ENCODE results near the gene SLC22A5. TPM values are rescaled to one million over a fixed set of nuclear protein-coding genes. Genes with fewer than 3 reads are reported as not detected.
"Not testable (repeated sequence)": the region's sequence is repeated elsewhere in the genome, so short reads cannot be mapped to it uniquely, and the experiment has no call there.

The SLC22A5 gene
- total RNA-seq, 1 donor: 6.5 TPM

DNA sequence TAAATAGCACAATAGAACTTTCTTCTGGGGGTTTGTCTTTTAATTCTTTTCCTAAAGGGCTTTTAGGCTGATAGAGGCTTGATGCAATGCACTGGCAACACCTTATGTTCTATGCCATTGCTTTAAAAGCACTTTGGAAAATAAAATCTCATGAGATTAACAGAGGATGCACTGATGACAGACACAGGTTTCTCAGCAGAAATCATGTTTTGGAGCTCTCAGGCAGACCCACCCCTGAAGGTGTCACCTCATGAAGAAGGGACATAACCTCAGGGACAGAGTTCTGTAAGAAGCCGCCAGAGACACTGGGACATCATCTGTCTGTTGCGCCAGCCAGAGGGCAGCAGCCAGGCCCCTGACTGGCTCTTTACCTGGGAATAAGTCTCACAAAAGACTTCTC lies 27.7 kb downstream of the SLC22A5 start:
- TF ChIP-seq, protein P1, sequence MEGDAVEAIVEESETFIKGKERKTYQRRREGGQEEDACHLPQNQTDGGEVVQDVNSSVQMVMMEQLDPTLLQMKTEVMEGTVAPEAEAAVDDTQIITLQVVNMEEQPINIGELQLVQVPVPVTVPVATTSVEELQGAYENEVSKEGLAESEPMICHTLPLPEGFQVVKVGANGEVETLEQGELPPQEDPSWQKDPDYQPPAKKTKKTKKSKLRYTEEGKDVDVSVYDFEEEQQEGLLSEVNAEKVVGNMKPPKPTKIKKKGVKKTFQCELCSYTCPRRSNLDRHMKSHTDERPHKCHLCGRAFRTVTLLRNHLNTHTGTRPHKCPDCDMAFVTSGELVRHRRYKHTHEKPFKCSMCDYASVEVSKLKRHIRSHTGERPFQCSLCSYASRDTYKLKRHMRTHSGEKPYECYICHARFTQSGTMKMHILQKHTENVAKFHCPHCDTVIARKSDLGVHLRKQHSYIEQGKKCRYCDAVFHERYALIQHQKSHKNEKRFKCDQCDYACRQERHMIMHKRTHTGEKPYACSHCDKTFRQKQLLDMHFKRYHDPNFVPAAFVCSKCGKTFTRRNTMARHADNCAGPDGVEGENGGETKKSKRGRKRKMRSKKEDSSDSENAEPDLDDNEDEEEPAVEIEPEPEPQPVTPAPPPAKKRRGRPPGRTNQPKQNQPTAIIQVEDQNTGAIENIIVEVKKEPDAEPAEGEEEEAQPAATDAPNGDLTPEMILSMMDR (IDR thresholded peaks at IDR 0.05; ENCODE audit: insufficient read depth, low read length): no peak
- H3K4me3 ChIP-seq (ENCODE audit: low read depth, low read length): no peak overlapping the region
- DNase-seq (ENCODE audit: low read depth): no peak

DNA sequence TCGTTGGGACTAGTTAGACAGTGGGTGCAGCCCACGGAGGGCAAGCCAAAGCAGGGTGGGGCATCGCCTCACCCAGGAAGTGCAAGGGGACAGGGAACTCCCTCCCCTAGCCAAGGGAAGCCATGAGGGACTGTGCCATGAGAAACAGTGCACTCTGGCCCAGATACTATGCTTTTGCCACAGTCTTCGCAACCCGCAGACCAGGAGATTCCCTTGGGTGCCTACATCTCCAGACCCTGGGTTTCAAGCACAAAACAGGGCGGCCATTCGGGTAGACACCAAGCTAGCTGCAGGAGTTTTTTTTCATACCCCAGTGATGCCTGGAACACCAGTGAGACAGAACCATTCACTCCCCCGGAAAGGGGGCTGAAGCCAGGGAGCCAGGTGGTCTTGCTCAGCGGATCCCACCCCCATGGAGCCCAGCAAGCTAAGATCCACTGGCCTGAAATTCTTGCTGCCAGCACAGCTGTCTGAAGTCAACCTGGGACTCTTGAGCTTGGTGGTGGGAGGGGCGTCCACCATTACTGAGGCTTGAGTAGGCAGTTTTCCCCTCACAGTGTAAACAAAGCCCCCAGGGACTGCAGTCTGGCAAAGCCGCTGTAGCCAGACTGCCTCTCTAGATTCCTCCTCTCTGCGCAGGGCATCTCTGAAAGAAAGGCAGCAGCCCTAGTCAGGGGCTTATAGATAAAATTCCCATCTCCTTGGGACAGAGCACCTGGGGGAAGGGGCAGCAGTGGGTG lies 28.6 kb downstream of the SLC22A5 start:
- H3K4me3 ChIP-seq (ENCODE audit: low read depth, low read length); DNase-seq (ENCODE audit: low read depth): not testable (repeated sequence)

DNA sequence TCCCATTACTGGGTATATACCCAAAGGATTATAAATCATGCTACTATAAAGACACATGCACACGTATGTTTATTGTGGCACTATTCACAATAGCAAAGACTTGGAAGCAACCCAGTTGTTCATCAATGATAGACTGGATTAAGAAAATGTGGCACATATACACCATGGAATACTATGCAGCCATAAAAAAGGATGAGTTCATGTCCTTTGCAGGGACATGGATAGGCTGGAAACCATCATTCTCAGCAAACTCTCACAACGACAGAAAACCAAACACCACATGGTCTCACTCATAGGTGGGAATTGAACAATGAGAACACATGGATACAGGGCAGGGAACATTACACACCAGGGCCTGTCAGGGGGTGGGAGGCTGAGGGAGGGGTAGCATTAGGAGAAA lies 34.5 kb downstream of the SLC22A5 start:
- not testable (repeated sequence) for DNase-seq (ENCODE audit: low read depth); H3K4me3 ChIP-seq (ENCODE audit: low read depth, low read length)

DNA sequence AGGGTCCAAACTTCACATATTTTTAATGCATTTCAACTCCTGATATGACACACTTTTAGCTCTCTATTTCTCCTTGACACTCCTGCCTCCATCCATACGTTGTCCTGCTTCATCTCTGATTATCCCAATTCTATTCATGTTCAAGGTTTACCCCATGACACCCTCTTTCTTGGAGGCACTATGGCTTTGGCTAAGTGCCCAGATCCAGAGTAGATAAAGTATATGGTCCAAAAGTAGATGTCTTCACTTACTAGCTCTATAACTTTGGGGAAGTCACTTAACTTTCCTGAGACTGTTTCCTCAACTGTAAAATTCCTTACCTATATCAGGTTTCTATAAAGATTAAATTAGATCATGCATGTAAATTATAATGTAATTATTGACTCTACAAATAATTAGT lies 36.1 kb downstream of the SLC22A5 start:
- TF ChIP-seq, protein P1 (IDR thresholded peaks at IDR 0.05; ENCODE audit: insufficient read depth, low read length): no peak
- no peak for DNase-seq (ENCODE audit: low read depth)
- no peak overlapping the region for H3K4me3 ChIP-seq (ENCODE audit: low read depth, low read length)

DNA sequence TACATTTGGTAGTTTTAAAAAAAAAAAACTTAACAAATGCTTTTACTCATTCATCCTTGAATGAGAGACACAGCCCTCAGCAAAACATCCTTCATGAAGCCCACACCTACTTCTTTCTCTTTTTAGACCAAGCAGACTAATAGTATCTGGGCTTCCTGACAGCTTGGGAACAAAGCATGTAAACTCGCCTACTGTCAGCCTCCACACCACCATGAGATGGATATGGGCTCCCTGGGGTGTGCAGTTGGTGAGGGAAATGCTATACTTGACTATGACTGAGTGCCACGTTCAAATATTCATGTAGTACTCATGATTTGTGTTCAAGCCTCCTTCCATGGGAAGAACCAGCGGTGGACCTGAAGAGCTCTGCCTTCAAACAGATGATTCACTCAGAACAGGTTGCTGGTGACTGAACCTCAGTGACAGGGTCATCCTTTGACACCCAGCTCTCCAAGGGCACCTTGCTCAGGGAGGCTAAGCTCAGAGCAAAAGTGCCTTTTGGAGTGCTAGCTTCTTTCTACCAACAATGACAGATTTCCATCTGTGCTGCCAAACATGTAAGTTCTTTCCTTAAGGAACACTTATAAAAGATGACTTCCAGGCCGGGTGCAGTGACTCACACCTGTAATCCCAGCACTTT lies 36.8 kb downstream of the SLC22A5 start:
- no peak overlapping the region for H3K4me3 ChIP-seq (ENCODE audit: low read depth, low read length)
- TF ChIP-seq, protein P1 (IDR thresholded peaks at IDR 0.05; ENCODE audit: insufficient read depth, low read length): no peak
- no peak for DNase-seq (ENCODE audit: low read depth)

DNA sequence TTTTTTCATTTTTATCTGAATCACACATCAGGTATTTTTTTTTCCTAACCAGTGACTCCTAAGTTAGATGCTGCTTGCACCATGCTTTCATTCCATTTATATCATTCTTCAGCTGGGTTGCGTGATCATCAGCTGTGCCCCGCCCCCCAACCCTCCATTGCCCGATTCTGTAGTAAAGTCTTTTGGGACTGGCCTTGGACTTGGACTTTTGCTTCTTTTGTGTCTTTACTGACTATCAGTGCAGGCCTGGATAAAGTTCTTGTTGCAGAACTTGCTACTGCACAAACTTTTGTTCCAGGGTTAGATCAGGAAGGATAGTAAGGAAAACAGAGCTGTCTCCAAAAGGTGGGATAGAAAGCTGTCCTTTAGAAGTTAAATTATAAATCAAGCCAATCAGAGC lies 38.5 kb downstream of the SLC22A5 start:
- DNase-seq (ENCODE audit: low read depth): peak; percentile 30
- H3K4me3 ChIP-seq (ENCODE audit: low read depth, low read length): no peak overlapping the region
- TF ChIP-seq, protein P1 (IDR thresholded peaks at IDR 0.05; ENCODE audit: insufficient read depth, low read length): no peak

DNA sequence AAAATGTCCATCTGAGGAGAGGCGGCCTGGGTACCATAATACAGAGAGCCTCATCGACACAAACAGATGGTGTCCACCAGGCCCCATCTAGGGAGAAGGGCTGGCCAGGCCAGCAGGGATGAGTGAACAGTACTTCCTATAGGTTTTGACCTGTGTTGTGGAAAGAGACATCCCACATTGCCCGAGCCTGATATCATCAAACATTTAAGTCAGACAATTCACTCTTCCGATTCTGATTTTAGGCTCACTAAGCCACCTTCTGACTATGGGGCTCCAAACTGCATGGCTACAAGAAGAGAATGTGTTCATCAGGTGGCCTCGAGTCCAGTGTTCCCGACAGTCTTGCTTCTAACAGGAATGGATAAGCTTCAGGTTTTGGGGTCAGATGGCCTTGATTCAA lies 38.9 kb downstream of the SLC22A5 start:
- TF ChIP-seq, protein P1 (IDR thresholded peaks at IDR 0.05; ENCODE audit: insufficient read depth, low read length): no peak
- DNase-seq (ENCODE audit: low read depth): no peak
- H3K4me3 ChIP-seq (ENCODE audit: low read depth, low read length): no peak overlapping the region

DNA sequence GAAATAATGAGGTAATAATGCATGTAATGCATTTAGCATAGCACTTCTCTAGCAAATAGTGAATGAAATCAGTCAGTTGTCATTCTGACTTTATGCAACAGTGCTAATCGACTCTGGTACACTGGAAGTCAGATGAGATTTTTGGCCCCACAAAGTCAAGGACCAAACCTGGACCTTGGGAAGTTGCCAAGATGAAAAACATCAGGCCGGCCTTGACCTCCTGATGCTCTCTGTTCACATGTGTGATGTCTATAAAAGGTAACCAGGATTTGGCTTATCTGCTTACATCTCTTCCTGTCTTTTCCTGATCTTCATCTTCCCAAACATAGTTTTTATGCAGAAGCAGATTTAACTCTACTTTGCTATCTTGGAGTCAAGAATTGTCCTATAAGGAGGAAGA lies 39.5 kb downstream of the SLC22A5 start:
- DNase-seq (ENCODE audit: low read depth): no peak
- no peak overlapping the region for H3K4me3 ChIP-seq (ENCODE audit: low read depth, low read length)
- TF ChIP-seq, protein P1 (IDR thresholded peaks at IDR 0.05; ENCODE audit: insufficient read depth, low read length): no peak

Data from fibroblast of the aortic adventitia (primary cell).